ENCODE measurements around the gene GALNS. TPM values are rescaled to one million over a fixed set of nuclear protein-coding genes. Genes with fewer than 3 reads are reported as not detected.

GALNS gene
- total and polyA plus RNA-seq, 2 of the 13 experiments (the other 11 are each of a cell fraction or from before 2014, with no cell fraction given) = 9.2 to 9.8 TPM

DNA sequence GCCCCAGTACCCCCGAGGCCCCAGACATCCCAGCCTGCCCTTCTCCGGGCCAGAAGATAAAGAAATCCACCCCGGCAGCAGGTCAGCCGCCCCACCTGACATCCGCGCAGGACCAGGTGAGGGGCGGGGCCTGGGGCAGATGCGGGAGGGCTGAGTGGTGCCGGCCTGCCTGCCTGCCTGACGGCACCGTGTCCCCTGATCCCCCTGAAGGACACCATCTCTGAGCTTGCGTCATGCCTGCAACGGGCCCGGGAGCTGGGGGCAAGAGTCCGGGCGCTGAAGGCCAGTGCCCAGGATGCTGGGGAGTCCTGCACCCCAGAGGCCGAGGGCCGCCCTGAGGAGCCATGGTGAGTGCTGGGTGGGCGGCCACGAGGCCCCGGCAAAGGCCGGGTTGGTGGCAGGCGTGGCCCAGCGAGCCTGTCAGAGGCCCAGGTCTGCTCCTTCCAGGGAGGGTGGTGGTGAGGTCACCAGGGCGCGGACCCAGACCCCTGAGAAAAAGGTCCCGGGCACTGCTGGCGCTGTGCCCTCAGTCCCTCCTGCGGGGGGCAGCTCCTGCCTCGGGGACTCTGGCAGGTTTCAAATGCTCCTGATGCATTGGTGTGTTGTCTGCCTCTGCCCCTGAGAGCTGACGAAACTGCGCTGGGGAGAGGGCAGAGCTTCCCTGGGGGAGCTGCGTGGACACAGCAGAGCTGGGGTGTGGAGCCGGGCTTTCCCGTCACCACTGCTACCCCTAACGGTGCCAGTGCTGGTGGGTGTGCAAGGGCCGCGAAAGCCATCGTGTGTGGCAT is 52.0 kb downstream of the GALNS start (continued):
- TF ChIP-seq, protein P1, sequence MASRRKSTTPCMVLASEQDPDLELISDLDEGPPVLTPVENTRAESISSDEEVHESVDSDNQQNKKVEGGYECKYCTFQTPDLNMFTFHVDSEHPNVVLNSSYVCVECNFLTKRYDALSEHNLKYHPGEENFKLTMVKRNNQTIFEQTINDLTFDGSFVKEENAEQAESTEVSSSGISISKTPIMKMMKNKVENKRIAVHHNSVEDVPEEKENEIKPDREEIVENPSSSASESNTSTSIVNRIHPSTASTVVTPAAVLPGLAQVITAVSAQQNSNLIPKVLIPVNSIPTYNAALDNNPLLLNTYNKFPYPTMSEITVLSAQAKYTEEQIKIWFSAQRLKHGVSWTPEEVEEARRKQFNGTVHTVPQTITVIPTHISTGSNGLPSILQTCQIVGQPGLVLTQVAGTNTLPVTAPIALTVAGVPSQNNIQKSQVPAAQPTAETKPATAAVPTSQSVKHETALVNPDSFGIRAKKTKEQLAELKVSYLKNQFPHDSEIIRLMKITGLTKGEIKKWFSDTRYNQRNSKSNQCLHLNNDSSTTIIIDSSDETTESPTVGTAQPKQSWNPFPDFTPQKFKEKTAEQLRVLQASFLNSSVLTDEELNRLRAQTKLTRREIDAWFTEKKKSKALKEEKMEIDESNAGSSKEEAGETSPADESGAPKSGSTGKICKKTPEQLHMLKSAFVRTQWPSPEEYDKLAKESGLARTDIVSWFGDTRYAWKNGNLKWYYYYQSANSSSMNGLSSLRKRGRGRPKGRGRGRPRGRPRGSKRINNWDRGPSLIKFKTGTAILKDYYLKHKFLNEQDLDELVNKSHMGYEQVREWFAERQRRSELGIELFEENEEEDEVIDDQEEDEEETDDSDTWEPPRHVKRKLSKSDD (CRISPR knock-in tag; IDR thresholded peaks at IDR 0.05; ENCODE audit: low read depth) = 0 out of 2 replicates have a peak, but pooled peaks have one; percentile 21
- TF ChIP-seq ZNF253 (CRISPR knock-in tag; IDR thresholded peaks at IDR 0.05; ENCODE audit: borderline replicate concordance) = no peak
- TF ChIP-seq, protein P2, sequence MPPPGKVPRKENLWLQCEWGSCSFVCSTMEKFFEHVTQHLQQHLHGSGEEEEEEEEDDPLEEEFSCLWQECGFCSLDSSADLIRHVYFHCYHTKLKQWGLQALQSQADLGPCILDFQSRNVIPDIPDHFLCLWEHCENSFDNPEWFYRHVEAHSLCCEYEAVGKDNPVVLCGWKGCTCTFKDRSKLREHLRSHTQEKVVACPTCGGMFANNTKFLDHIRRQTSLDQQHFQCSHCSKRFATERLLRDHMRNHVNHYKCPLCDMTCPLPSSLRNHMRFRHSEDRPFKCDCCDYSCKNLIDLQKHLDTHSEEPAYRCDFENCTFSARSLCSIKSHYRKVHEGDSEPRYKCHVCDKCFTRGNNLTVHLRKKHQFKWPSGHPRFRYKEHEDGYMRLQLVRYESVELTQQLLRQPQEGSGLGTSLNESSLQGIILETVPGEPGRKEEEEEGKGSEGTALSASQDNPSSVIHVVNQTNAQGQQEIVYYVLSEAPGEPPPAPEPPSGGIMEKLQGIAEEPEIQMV (CRISPR knock-in tag; IDR thresholded peaks at IDR 0.05; ENCODE audit: low read depth) = 0 out of 2 replicates have a peak, but pooled peaks have one; percentile 42
- no peak for TF ChIP-seq PLRG1 (conservative IDR thresholded peaks at IDR 0.05)
- peak; percentile 58; the same call in 1 of the 2 replicates for TF ChIP-seq SALL1 (CRISPR knock-in tag; IDR thresholded peaks at IDR 0.05)
- no peak for TF ChIP-seq ZNF792 (CRISPR knock-in tag; IDR thresholded peaks at IDR 0.05)
- no peak for TF ChIP-seq ZNF326 (CRISPR knock-in tag; IDR thresholded peaks at IDR 0.05; ENCODE audit: borderline replicate concordance)
- no peak; the same call in 1 of the 2 replicates for TF ChIP-seq FOXC1 (CRISPR knock-in tag; IDR thresholded peaks at IDR 0.05; ENCODE audit: borderline replicate concordance)
- TF ChIP-seq NR3C1 (CRISPR knock-in tag; IDR thresholded peaks at IDR 0.05) = no peak
- TF ChIP-seq MED1 (CRISPR knock-in tag; IDR thresholded peaks at IDR 0.05) = peak; percentile 39; the same call in 1 of the 2 replicates
- 0 out of 2 replicates have a peak, but pooled peaks have one; percentile 25 for TF ChIP-seq KLF11 (CRISPR knock-in tag; IDR thresholded peaks at IDR 0.05)
- 0 out of 2 replicates have a peak, but pooled peaks have one; percentile 45 for TF ChIP-seq GFI1 (CRISPR knock-in tag; IDR thresholded peaks at IDR 0.05; ENCODE audit: borderline replicate concordance)
- peak; percentile 62; the same call in 1 of the 2 replicates for TF ChIP-seq KDM5B (CRISPR knock-in tag; IDR thresholded peaks at IDR 0.05; ENCODE audit: borderline replicate concordance)
- peak; percentile 91 for TF ChIP-seq CEBPG (CRISPR knock-in tag; IDR thresholded peaks at IDR 0.05)
- TF ChIP-seq ZNF331 (CRISPR knock-in tag; IDR thresholded peaks at IDR 0.05) = 0 out of 2 replicates have a peak, but pooled peaks have one; percentile 32
- TF ChIP-seq, protein P3, sequence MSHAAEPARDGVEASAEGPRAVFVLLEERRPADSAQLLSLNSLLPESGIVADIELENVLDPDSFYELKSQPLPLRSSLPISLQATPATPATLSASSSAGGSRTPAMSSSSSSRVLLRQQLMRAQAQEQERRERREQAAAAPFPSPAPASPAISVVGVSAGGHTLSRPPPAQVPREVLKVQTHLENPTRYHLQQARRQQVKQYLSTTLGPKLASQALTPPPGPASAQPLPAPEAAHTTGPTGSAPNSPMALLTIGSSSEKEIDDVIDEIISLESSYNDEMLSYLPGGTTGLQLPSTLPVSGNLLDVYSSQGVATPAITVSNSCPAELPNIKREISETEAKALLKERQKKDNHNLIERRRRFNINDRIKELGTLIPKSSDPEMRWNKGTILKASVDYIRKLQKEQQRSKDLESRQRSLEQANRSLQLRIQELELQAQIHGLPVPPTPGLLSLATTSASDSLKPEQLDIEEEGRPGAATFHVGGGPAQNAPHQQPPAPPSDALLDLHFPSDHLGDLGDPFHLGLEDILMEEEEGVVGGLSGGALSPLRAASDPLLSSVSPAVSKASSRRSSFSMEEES (CRISPR knock-in tag; IDR thresholded peaks at IDR 0.05) = 0 out of 2 replicates have a peak, but pooled peaks have one; percentile 34
- no peak for TF ChIP-seq KDM1A (CRISPR knock-in tag; IDR thresholded peaks at IDR 0.05)
- no peak for TF ChIP-seq FOXP1 (IDR thresholded peaks at IDR 0.05)
- no peak for TF ChIP-seq FOXP1 (CRISPR knock-in tag; IDR thresholded peaks at IDR 0.05)
- no peak for TF ChIP-seq YY1 (IDR thresholded peaks at IDR 0.05; ENCODE audit: insufficient read depth, insufficient replicate concordance, low read depth, low read length)
- TF ChIP-seq, protein P4, sequence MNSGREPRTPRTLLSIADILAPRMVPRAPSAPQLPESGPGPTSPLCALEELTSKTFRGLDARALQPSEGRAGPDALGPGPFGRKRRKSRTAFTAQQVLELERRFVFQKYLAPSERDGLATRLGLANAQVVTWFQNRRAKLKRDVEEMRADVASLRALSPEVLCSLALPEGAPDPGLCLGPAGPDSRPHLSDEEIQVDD (CRISPR knock-in tag; IDR thresholded peaks at IDR 0.05; ENCODE audit: borderline replicate concordance) = 0 out of 2 replicates have a peak, but pooled peaks have one; percentile 21
- TF ChIP-seq, protein P5, sequence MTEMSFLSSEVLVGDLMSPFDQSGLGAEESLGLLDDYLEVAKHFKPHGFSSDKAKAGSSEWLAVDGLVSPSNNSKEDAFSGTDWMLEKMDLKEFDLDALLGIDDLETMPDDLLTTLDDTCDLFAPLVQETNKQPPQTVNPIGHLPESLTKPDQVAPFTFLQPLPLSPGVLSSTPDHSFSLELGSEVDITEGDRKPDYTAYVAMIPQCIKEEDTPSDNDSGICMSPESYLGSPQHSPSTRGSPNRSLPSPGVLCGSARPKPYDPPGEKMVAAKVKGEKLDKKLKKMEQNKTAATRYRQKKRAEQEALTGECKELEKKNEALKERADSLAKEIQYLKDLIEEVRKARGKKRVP (CRISPR knock-in tag; IDR thresholded peaks at IDR 0.05) = peak in 1 of 2 experiments; percentile 93; a peak in 2 of 4 replicates
